Fibroblast of pulmonary artery (primary cell): Measurements from ENCODE around the gene SKAP2.

Experiments used
- DNase-seq: peaks from one replicate; pipeline ENCODE4 v3.0.0-alpha.2; 2010; ENCODE audit warnings: low read depth
- H3K4me3 ChIP-seq: replicated peaks from 2 replicates; pipeline ENCODE4 v1.5.1; 2011; ENCODE audit warnings: low read depth, mild to moderate bottlenecking, control low read depth, low read length, moderate library complexity
- CTCF ChIP-seq: IDR thresholded peaks from 2 replicates; pipeline ENCODE4 v1.5.1; 2011; ENCODE audit warnings: mild to moderate bottlenecking, control low read depth, low read length, inconsistent platforms; ENCODE audit errors: missing control alignments

SKAP2 gene

DNA sequence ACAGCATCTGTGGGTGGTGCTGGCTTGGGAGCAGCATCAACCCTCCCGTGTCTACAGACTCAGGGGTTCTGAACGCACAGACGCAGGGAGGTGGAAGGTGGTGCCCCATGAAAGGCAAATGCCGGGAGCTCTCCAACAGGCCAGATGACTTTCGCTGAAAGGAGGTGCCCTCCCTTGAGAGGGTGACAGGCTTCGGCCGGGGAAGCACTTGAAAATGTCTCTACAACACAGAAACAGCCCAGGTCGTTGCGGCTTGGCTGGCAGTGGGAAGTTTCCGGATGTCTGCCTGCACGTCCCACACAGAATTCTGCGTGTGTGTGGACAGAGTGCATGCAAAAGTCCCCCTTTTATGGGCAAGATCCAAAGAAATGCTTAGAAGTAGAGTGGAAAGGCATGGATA, 239.6 kb downstream of the SKAP2 start:
- TF ChIP-seq CTCF = no peak
- no peak overlapping the region for H3K4me3 ChIP-seq
- no peak for DNase-seq

DNA sequence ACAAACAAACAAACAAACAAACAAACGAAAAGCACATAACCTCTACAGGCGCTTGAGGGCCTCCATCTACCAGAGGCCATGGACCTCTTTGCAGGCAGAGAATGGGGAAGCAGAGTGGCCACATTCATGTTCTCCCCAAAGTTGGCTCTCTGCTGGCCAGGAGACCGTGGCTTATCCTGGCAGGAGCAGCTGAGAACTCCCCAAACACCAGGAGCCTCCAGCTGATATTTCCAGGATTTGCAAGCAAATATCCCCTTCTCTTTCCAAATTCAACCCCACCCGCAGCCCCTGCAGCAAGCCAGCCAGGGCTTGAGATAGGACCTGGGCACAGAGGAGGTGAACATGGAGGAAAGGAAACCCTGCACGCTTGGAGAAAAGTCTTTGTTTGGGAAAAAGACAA, 240.0 kb downstream of the SKAP2 start:
- no peak for DNase-seq
- TF ChIP-seq CTCF = no peak

DNA sequence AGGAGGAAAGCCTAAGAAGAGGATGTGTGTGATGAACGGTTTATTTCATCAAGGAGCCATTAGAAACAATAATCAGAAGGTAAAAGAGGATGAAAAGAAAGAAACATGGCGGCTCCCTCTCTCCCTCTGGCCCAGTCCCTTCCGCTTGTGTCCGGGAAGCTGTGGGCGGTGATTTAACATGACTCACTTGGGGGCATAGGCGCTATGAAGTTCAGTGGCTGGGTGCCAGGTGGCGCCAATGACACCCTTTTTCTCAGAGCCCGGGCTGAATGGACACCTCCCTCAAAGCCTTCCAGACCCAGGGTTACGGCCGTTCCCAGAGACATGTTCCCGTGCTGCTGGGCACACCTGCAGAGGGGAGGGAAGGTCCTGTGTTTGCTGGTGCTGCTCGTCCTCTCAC, 244.0 kb downstream of the SKAP2 start:
- no peak overlapping the region for H3K4me3 ChIP-seq
- DNase-seq = no peak
- TF ChIP-seq CTCF = no peak

More for the DNA sequence above, 240.0 kb downstream of the SKAP2 start:
- no peak overlapping the region for H3K4me3 ChIP-seq

DNA sequence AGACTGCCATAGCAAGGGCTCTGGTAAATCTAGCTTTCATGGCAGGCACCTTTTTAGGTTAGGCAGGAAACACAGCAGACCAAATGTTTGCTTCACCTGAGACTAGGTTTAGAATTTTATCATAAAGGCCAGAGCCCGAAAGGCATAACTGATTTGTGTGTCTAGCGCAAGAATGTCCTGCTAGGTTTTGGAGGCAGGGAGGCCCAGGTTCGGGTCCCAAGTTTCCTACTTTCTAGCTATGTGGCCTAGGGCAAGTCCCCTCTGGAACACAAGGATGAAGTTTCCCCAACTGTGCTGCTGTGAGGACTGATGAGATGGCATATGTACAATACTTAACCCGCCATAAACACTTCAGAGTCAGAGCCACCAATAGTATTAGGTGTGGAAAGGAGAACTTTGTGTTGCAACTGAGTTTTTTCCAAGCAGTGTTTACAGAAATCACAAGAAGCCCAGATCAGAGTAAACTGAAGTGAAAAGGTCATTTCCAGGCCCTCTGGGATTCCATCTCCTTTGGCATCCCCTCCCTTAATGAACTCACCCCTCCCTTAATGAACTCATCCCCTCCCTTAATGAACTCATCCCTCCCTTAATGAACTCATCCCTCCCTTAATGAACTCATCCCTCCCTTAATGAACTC, 244.9 kb downstream of the SKAP2 start:
- H3K4me3 ChIP-seq = no peak overlapping the region
- DNase-seq = no peak
- TF ChIP-seq CTCF = no peak

DNA sequence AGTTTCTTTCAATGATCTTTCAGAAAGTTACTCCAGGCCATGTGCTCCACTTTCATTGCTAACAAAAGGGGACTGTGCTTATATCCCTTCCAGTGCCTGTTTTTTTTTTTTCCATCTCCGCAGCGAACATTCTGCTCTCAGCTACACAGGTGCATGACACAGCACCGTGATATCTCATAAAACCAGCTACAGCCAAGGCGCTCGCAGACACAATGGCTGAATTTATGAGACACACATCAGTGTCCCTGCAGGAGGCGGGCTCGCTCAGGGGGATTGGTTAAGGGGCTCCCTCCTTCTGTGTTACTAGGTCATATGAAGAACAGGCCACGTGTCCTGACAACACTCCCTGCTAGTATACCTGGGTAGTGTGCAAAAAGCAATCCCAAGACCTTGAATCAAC, 245.5 kb downstream of the SKAP2 start:
- DNase-seq = no peak
- TF ChIP-seq CTCF = no peak
- no peak overlapping the region for H3K4me3 ChIP-seq

DNA sequence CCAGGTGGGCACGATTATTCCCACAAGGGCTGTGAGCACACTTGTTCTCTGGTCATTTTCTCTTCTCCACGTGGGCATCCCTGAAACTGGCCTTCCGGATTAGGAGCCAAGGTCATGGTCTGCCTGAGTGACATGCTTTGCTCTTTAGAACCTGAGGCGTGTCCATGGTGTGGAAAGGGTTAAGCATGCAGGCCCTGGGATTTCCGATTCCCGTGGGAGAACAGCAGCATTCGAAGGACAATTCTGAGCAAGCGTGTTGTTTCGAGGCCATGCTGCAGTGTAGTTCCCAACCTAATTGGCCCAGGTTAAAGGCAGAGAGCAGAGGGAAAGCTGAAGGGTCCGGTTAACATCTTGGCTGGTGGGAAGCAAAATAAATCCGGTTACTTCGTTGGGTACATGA, 245.9 kb downstream of the SKAP2 start:
- H3K4me3 ChIP-seq = no peak overlapping the region
- TF ChIP-seq CTCF = no peak
- DNase-seq = no peak
